Mesenchymal stem cell (in vitro differentiated cells and primary cell): ENCODE results near the gene CA6.
"Not testable (repeated sequence)": the region's sequence is repeated elsewhere in the genome, so short reads cannot be mapped to it uniquely, and the experiment has no call there.

Experiments
- DNase-seq: peaks from one replicate; pipeline ENCODE4 v3.0.0-alpha.2; 2013
- H2AFZ ChIP-seq: one replicate; pipeline ENCODE4 v1.6.1; 2013; ENCODE audit warnings: low read depth, mild to moderate bottlenecking, control low read depth, inconsistent platforms, low read length, moderate library complexity
- H2AK5ac ChIP-seq: 2 replicates; pipeline ENCODE4 v1.6.1; 2013; ENCODE audit warnings: low read length, moderate library complexity, mild to moderate bottlenecking, inconsistent platforms; ENCODE audit not compliant: severe bottlenecking
- H2BK120ac ChIP-seq: one replicate; pipeline ENCODE4 v1.6.1; 2013; ENCODE audit warnings: low read depth, mild to moderate bottlenecking, inconsistent platforms, low read length, moderate library complexity
- H2BK12ac ChIP-seq, 2 experiments: one replicate each; pipeline ENCODE4 v1.6.1; 2013; ENCODE audit warnings: inconsistent platforms in 2 of 2, low read length in 2 of 2, mild to moderate bottlenecking in 2 of 2, moderate library complexity in 2 of 2, control low read depth in 1 of 2
- H2BK15ac ChIP-seq: one replicate; pipeline ENCODE4 v1.6.1; 2013; ENCODE audit warnings: mild to moderate bottlenecking, low read depth, inconsistent platforms; ENCODE audit not compliant: poor library complexity, severe bottlenecking
- H2BK5ac ChIP-seq: 2 replicates; pipeline ENCODE4 v1.6.1; 2013; ENCODE audit warnings: low read depth, mild to moderate bottlenecking, low read length, control low read depth, inconsistent platforms; ENCODE audit not compliant: poor library complexity, severe bottlenecking
- H3K14ac ChIP-seq, 2 experiments: one replicate each; pipeline ENCODE4 v1.6.1; 2013; ENCODE audit warnings: inconsistent platforms in 2 of 2, low read length in 2 of 2, control low read depth in 1 of 2, mild to moderate bottlenecking in 1 of 2, moderate library complexity in 1 of 2
- H3K18ac ChIP-seq, 2 experiments: one replicate each; pipeline ENCODE4 v1.6.1; 2013; ENCODE audit warnings: inconsistent platforms in 2 of 2, low read length in 2 of 2, control low read depth in 1 of 2, low read depth in 1 of 2, mild to moderate bottlenecking in 1 of 2
- H3K23ac ChIP-seq, 2 experiments: one replicate each; pipeline ENCODE4 v1.6.1; 2013; ENCODE audit warnings: inconsistent platforms in 2 of 2, low read length in 2 of 2, mild to moderate bottlenecking in 2 of 2, moderate library complexity in 2 of 2, control low read depth in 1 of 2
- H3K27ac ChIP-seq: 2 replicates; pipeline ENCODE4 v1.5.1; 2013; ENCODE audit warnings: mild to moderate bottlenecking, moderate library complexity, low read length, control low read depth, inconsistent platforms; ENCODE audit not compliant: poor library complexity, severe bottlenecking
- H3K27me3 ChIP-seq, 2 experiments: 2 replicates each; pipeline versions ENCODE4 v1.6.1 to v1.7.0; 2013; ENCODE audit warnings: low read length in 2 of 2, mild to moderate bottlenecking in 2 of 2, moderate library complexity in 2 of 2, control low read depth in 1 of 2, inconsistent platforms in 1 of 2; ENCODE audit not compliant: control insufficient read depth in 1 of 2, insufficient read depth in 1 of 2
- H3K36me3 ChIP-seq, 2 experiments: 2 replicates each; pipeline versions ENCODE4 v1.6.1 to v1.7.0; 2013; ENCODE audit warnings: low read length in 2 of 2, control low read depth in 1 of 2, inconsistent platforms in 1 of 2, low read depth in 1 of 2, mild to moderate bottlenecking in 1 of 2; ENCODE audit not compliant: insufficient read depth in 2 of 2, control insufficient read depth in 1 of 2
- H3K4ac ChIP-seq, 2 experiments: one replicate each; pipeline ENCODE4 v1.6.1; 2013; ENCODE audit warnings: inconsistent platforms in 2 of 2, low read length in 2 of 2, mild to moderate bottlenecking in 2 of 2, moderate library complexity in 2 of 2, control low read depth in 1 of 2, low read depth in 1 of 2
- H3K4me1 ChIP-seq: 2 replicates; pipeline ENCODE4 v1.6.1; 2013; ENCODE audit warnings: low read depth, low read length, control low read depth; ENCODE audit not compliant: control insufficient read depth, insufficient read depth
- H3K4me2 ChIP-seq: 2 replicates; pipeline ENCODE4 v1.6.1; 2013; ENCODE audit warnings: low read length, mild to moderate bottlenecking, inconsistent platforms; ENCODE audit not compliant: poor library complexity, severe bottlenecking
- H3K4me3 ChIP-seq, 2 experiments: 2 replicates each; pipeline versions ENCODE4 v1.5.1 to v1.7.0; 2013; ENCODE audit warnings: low read length in 2 of 2, mild to moderate bottlenecking in 2 of 2, control low read depth in 1 of 2, low read depth in 1 of 2; ENCODE audit not compliant: insufficient read depth in 1 of 2
- H3K79me1 ChIP-seq: replicated peaks from 2 replicates; pipeline ENCODE4 v1.6.1; 2013; ENCODE audit warnings: mild to moderate bottlenecking, control low read depth, low read length, inconsistent platforms; ENCODE audit not compliant: poor library complexity, severe bottlenecking
- H3K9ac ChIP-seq: 2 replicates; pipeline ENCODE4 v1.7.0; 2013; ENCODE audit warnings: mild to moderate bottlenecking, low read length, moderate library complexity
- H3K9me3 ChIP-seq: 2 replicates; pipeline ENCODE4 v1.7.0; 2013; ENCODE audit warnings: mild to moderate bottlenecking, low read length; ENCODE audit not compliant: control insufficient read depth
- H4K8ac ChIP-seq: one replicate; pipeline ENCODE4 v1.6.1; 2013; ENCODE audit warnings: inconsistent platforms, mild to moderate bottlenecking, low read length, moderate library complexity
- H4K91ac ChIP-seq: one replicate; pipeline ENCODE4 v1.6.1; 2013; ENCODE audit warnings: mild to moderate bottlenecking, low read length, inconsistent platforms
- WGBS: methylation state at CpG from one replicate; pipeline ENCODE4 v1.1.7; 2013; ENCODE audit warnings: mixed read lengths; 5-methylcytosine and 5-hydroxymethylcytosine counted together

CA6 gene

DNA sequence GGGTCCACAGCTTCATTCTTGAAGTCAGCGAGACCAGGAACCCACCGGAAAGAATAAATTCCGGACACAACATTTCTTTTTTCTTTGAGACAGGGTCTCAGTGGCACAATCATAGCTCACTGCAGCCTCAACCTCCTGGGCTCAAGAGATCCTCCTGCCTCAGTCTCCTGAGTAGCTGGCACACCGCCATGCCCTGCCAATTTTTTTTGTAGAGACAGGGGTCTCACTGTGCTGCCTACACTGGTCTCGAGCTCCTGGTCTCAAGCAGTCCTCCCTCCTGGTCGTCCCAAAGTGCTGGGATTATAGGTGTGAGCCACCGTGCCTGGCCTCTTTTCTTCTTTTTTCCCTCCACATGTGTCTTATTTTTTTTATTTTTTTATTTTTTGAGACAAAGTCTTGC, 46.6 kb upstream of the CA6 start:
- H3K4me1 ChIP-seq: peaks cover 11% of the 10 kb centered on the region
- no peaks in the 10 kb centered on the region for H3K36me3 ChIP-seq

DNA sequence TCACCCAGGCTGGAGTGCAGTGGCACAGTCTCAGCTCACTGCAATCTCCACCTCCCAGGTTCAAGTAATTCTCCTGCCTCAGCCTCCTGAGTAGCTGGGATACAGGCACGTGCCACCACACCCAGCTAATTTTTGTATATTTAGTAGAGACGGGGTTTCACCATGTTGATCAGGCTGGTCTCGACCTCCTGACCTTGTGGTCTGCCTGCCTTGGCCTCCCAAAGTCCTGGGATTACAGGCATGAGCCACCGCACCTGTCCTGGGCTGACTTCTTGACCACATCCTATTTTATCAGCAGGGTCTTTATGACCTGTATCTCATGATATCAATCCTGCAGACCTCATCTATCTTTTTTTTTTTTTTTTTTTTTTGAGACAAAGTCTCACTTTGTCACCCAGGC, 45.0 kb upstream of the CA6 start:
- WGBS: 74% methylated on average over 4 of the region's 4 CpGs
- not testable (repeated sequence) for H3K23ac ChIP-seq, H3K36me3 ChIP-seq, H3K79me1 ChIP-seq, H2BK12ac ChIP-seq, H2BK120ac ChIP-seq, DNase-seq, H3K9me3 ChIP-seq, H2AK5ac ChIP-seq, H4K8ac ChIP-seq, H3K4ac ChIP-seq, H3K27me3 ChIP-seq, H3K18ac ChIP-seq, H3K9ac ChIP-seq, H3K27ac ChIP-seq, H3K4me3 ChIP-seq, H2BK5ac ChIP-seq, H3K4me2 ChIP-seq, H2AFZ ChIP-seq, H3K14ac ChIP-seq, H4K91ac ChIP-seq, H2BK15ac ChIP-seq
- peaks cover 17% of the 10 kb centered on the region for H3K4me1 ChIP-seq

More for the DNA sequence above, 46.6 kb upstream of the CA6 start:
- no peak overlapping the region for H3K4me3 ChIP-seq
- H3K27ac ChIP-seq: no peak overlapping the region
- H3K9ac ChIP-seq: no peak overlapping the region
- no peak overlapping the region for H2BK12ac ChIP-seq
- no peak overlapping the region for H3K14ac ChIP-seq
- H3K27me3 ChIP-seq: no peaks in the 10 kb centered on the region
- no peak overlapping the region for H4K8ac ChIP-seq
- no peak overlapping the region for H3K23ac ChIP-seq
- H3K9me3 ChIP-seq: peaks cover 4% of the 10 kb centered on the region
- no peak overlapping the region for H2BK5ac ChIP-seq
- H2AK5ac ChIP-seq: peak overlapping the region; percentile 69
- H3K4ac ChIP-seq: no peak overlapping the region
- 100% methylated on average over 6 of the region's 7 CpGs for WGBS
- no peak overlapping the region for H2BK15ac ChIP-seq
- no peak overlapping the region for H3K18ac ChIP-seq
- H3K4me2 ChIP-seq: no peak overlapping the region
- H4K91ac ChIP-seq: no peak overlapping the region
- no peak overlapping the region for H2AFZ ChIP-seq
- no peak for DNase-seq
- no peak overlapping the region for H2BK120ac ChIP-seq
- H3K79me1 ChIP-seq: no peaks in the 10 kb centered on the region

DNA sequence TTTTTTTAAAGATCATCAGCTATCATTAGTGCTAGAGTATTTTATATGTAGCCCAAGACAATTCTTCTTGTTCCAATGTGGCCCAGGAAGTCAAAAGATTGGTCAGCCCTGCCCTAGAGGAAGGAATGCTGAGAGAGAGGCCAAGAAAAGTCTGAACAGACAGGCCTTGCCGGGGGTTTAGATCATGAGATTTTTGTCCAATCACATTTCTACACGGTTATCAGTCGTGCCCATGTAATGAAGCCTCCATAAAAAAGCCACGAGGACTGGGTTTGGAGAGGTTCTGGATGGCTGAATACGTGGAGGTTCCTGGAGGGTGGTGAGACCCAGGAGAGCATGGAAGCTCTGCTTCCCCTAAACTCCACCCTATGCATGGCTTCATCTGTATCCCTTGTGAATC, 42.9 kb upstream of the CA6 start:
- Histone ChIP-seq H3K4me3 (no peak overlapping the region), H2BK5ac (no peak overlapping the region), H4K91ac (no peak overlapping the region), H2BK12ac (peak overlapping the region in 1 of 2 experiments; percentile 49), H4K8ac (no peak overlapping the region), H2AK5ac (peak overlapping the region; percentile 99), H3K4ac (no peak overlapping the region), H3K9ac (no peak overlapping the region), H2BK120ac (no peak overlapping the region), H3K14ac (no peak overlapping the region), H3K36me3 (no peaks in the 10 kb centered on the region), H3K27me3 (no peaks in the 10 kb centered on the region), H3K27ac (peak overlapping the region; percentile 82), H3K18ac (no peak overlapping the region), H3K4me1 (peaks cover 18% of the 10 kb centered on the region), H3K4me2 (no peak overlapping the region), H2BK15ac (peak overlapping the region; percentile 41), H2AFZ (no peak overlapping the region), H3K9me3 (peaks cover 4% of the 10 kb centered on the region), H3K23ac (no peak overlapping the region), H3K79me1 (no peaks in the 10 kb centered on the region)
- WGBS: 96% methylated on average over 3 of the region's 5 CpGs
- no peak for DNase-seq

DNA sequence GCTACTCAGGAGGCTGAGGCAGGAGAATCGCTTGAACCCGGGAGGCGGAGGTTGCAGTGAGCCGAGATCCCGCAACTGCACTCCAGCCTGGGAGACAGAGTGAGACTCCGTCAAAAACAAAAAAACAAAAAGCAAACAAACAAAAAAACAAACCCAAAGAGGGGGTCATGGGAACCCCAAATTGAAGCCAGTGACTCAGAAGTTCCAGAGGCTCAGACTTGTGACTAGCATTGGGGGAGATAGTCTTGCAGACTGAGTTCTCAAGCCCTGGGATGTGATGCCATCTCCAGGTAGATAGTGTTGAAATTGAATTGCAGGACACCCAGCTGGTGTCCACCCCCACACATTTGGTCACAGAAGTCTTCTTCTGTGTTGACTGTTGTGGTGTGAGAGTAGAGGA, 42.3 kb upstream of the CA6 start:
- H3K18ac ChIP-seq: peak overlapping the region; percentile 16 to 44
- H2BK15ac ChIP-seq: no peak overlapping the region
- H2AFZ ChIP-seq: no peak overlapping the region
- no peak overlapping the region for H3K14ac ChIP-seq
- peak overlapping the region; percentile 47 for H3K9ac ChIP-seq
- no peaks in the 10 kb centered on the region for H3K79me1 ChIP-seq
- H2BK5ac ChIP-seq: peak overlapping the region; percentile 22
- peak overlapping the region in 1 of 2 experiments; percentile 26 for H3K4me3 ChIP-seq
- H3K4ac ChIP-seq: no peak overlapping the region
- peaks cover 1% of the 10 kb centered on the region for H3K9me3 ChIP-seq
- H3K27ac ChIP-seq: peak overlapping the region; percentile 82
- H3K36me3 ChIP-seq: no peaks in the 10 kb centered on the region
- peak; percentile 40 for DNase-seq
- H3K23ac ChIP-seq: no peak overlapping the region
- WGBS: 97% methylated on average over 5 of the region's 6 CpGs
- H2BK120ac ChIP-seq: no peak overlapping the region
- peak overlapping the region; percentile 96 for H2AK5ac ChIP-seq
- no peak overlapping the region for H4K91ac ChIP-seq
- peak overlapping the region; percentile 15 for H4K8ac ChIP-seq
- H2BK12ac ChIP-seq: no peak overlapping the region
- H3K4me2 ChIP-seq: no peak overlapping the region
- no peaks in the 10 kb centered on the region for H3K27me3 ChIP-seq
- H3K4me1 ChIP-seq: peaks cover 18% of the 10 kb centered on the region
